ENCODE results near the gene KRTAP5-7. TPM values are rescaled to one million over a fixed set of nuclear protein-coding genes. Genes with fewer than 3 reads are reported as not detected.

KRTAP5-7 gene
- total RNA-seq, 4 donors from 2014 or later = not detected

- 93% methylated on average over 6 of the region's 6 CpGs for WGBS
Observed at GRCh38 chr11:71499546-71499945, 27.5 kb upstream of the KRTAP5-7 start.

GRCh38 chr11:71500601-71501021, 26.5 kb upstream of the KRTAP5-7 start:
- intact Hi-C loops (cut with DNase I) = no loop called here
- TF ChIP-seq CTCF (IDR thresholded peaks at IDR 0.05) (no peak), EP300 (IDR thresholded peaks at IDR 0.05) (no peak), POLR2AphosphoS5 (IDR thresholded peaks at IDR 0.05) (no peak), POLR2A (IDR thresholded peaks at IDR 0.05; ENCODE audit: low read depth) (no peak)
- no peak for DNase-seq (ENCODE audit: extremely low spot score)
- H3K4me1 ChIP-seq = peaks cover 0 to 5% (median 0%) of the 10 kb centered on the region in 4 donors
- no peaks in the 10 kb centered on the region for H3K27me3 ChIP-seq
- no peaks in the 10 kb centered on the region for H3K9me3 ChIP-seq
- no peak overlapping the region for H3K27ac ChIP-seq (replicated peaks in 1 of 4)
- 81% methylated on average over 3 of the region's 6 CpGs for WGBS
- H3K4me3 ChIP-seq = no peak overlapping the region
- peaks cover 52 to 93% (median 73%) of the 10 kb centered on the region in 4 donors for H3K36me3 ChIP-seq

More at GRCh38 chr11:71499546-71499945, 27.5 kb upstream of the KRTAP5-7 start:
- no peaks in the 10 kb centered on the region for H3K27me3 ChIP-seq
- no peak for DNase-seq (ENCODE audit: extremely low spot score)
- no peak overlapping the region for H3K4me3 ChIP-seq
- H3K9me3 ChIP-seq = no peaks in the 10 kb centered on the region
- H3K4me1 ChIP-seq = peaks cover 0 to 4% (median 0%) of the 10 kb centered on the region in 4 donors
- intact Hi-C loops (cut with DNase I) = no loop called here
- H3K36me3 ChIP-seq = peaks cover 56 to 95% (median 77%) of the 10 kb centered on the region in 4 donors
- TF ChIP-seq CTCF (IDR thresholded peaks at IDR 0.05) (no peak), EP300 (IDR thresholded peaks at IDR 0.05) (no peak), POLR2AphosphoS5 (IDR thresholded peaks at IDR 0.05) (no peak), POLR2A (IDR thresholded peaks at IDR 0.05; ENCODE audit: low read depth) (no peak)
- no peak overlapping the region for H3K27ac ChIP-seq (replicated peaks in 1 of 4)

GRCh38 chr11:71501071-71501985, 25.7 kb upstream of the KRTAP5-7 start:
- H3K27ac ChIP-seq (replicated peaks in 1 of 4) = no peak overlapping the region
- H3K27me3 ChIP-seq = no peaks in the 10 kb centered on the region
- H3K9me3 ChIP-seq = peaks cover 0 to 2% (median 0%) of the 10 kb centered on the region in 4 donors
- no peak for DNase-seq (ENCODE audit: extremely low spot score)
- intact Hi-C loops (cut with DNase I) = no loop called here
- peaks cover 0 to 5% (median 0%) of the 10 kb centered on the region in 4 donors for H3K4me1 ChIP-seq
- TF ChIP-seq POLR2AphosphoS5 (IDR thresholded peaks at IDR 0.05) = no peak
- no peak for TF ChIP-seq POLR2A (IDR thresholded peaks at IDR 0.05; ENCODE audit: low read depth)
- no peak for TF ChIP-seq EP300 (IDR thresholded peaks at IDR 0.05)
- no peak for TF ChIP-seq CTCF (IDR thresholded peaks at IDR 0.05)
- no peak overlapping the region for H3K4me3 ChIP-seq
- 94% methylated on average over 30 of the region's 30 CpGs for WGBS
- H3K36me3 ChIP-seq = peaks cover 49 to 89% (median 73%) of the 10 kb centered on the region in 4 donors

- TF ChIP-seq POLR2AphosphoS5 (IDR thresholded peaks at IDR 0.05) (no peak), POLR2A (IDR thresholded peaks at IDR 0.05; ENCODE audit: low read depth) (no peak), CTCF (IDR thresholded peaks at IDR 0.05) (no peak), EP300 (IDR thresholded peaks at IDR 0.05) (no peak)
- Histone ChIP-seq H3K4me3 (no peak overlapping the region), H3K4me1 (peaks cover 0 to 5% (median 0%) of the 10 kb centered on the region in 4 donors), H3K9me3 (peaks cover 0 to 7% (median 1%) of the 10 kb centered on the region in 4 donors), H3K27me3 (no peaks in the 10 kb centered on the region), H3K27ac (replicated peaks in 1 of 4) (no peak overlapping the region), H3K36me3 (peaks cover 45 to 87% (median 67%) of the 10 kb centered on the region in 4 donors)
- WGBS = 94% methylated on average over 10 of the region's 10 CpGs
- DNase-seq (ENCODE audit: extremely low spot score) = no peak
- intact Hi-C loops (cut with DNase I) = no loop called here
Observed at GRCh38 chr11:71502026-71502425, 25.0 kb upstream of the KRTAP5-7 start.

All from esophagus muscularis mucosa (tissue), 4 donors.